Heart left ventricle (tissue), 16 donors: ENCODE results near the gene ZDHHC14. TPM values are rescaled to one million over a fixed set of nuclear protein-coding genes. Genes with fewer than 3 reads are reported as not detected.

Experiments
- ATAC-seq, 4 donors: fragments of 200-7000 bp; cut with Tn5 transposase; one replicate each; pipeline ENCODE4 v1.9.1; 2020 to 2022; ENCODE audit warnings: moderate library complexity in 4 of 4, mild to moderate bottlenecking in 3 of 4, moderate number of reproducible peaks in 1 of 4
- DNase-seq, 5 donors: peaks; one replicate each; pipeline ENCODE4 v3.0.0-alpha.2; 2020
- H3K27ac ChIP-seq, 12 donors: fragments of 200-600 bp; sonication (generic) in 4 of 12; one replicate each; pipeline versions ENCODE4 v1.5.0 to v1.8.0; 2016 to 2022; ENCODE audit warnings: mild to moderate bottlenecking in 2 of 12
- H3K27me3 ChIP-seq, 9 donors: fragments of 200-600 bp; sonication (generic) in 2 of 9; one replicate each; pipeline versions ENCODE4 v1.5.1 to v1.8.0; 2016 to 2022; ENCODE audit warnings: mild to moderate bottlenecking in 3 of 9
- H3K36me3 ChIP-seq, 9 donors: fragments of 200-600 bp; sonication (generic) in 2 of 9; one replicate each; pipeline versions ENCODE4 v1.5.0 to v1.8.0; 2018 to 2022; ENCODE audit warnings: mild to moderate bottlenecking in 2 of 9
- H3K4me1 ChIP-seq, 12 donors: fragments of 200-600 bp; sonication (generic) in 4 of 12; one replicate each; pipeline versions ENCODE4 v1.5.0 to v1.8.0; 2016 to 2022; ENCODE audit warnings: mild to moderate bottlenecking in 3 of 12
- H3K4me3 ChIP-seq, 12 donors: fragments of 200-600 bp; sonication (generic) in 4 of 12; one replicate each; pipeline versions ENCODE4 v1.5.0 to v1.8.0; 2017 to 2022; ENCODE audit warnings: mild to moderate bottlenecking in 9 of 12, moderate library complexity in 4 of 12
- H3K9me3 ChIP-seq, 12 donors: fragments of 200-600 bp; sonication (generic) in 4 of 12; one replicate each; pipeline versions ENCODE4 v1.5.0 to v1.8.0; 2016 to 2022; ENCODE audit warnings: mild to moderate bottlenecking in 1 of 12
- POLR2A ChIP-seq, 2 donors: fragments of 450-650 bp; IDR thresholded peaks; one replicate each; pipeline ENCODE4 v1.6.1; 2017; ENCODE audit warnings: antibody characterized with exemption in 2 of 2, mild to moderate bottlenecking in 2 of 2, moderate library complexity in 2 of 2
- WGBS, 4 donors: extraction: QIAGEN DNeasy Blood & Tissue Kit in 2 of 4; methylation state at CpG; one replicate each; pipeline versions ENCODE4 v1.1.5 to v1.1.7; 2013 to 2018; 5-methylcytosine and 5-hydroxymethylcytosine counted together
- intact Hi-C, 10 donors: fragments of 100-400 bp; cut with DNase I; formaldehyde crosslinking; loops; one replicate each; pipeline versions ENCODE4 v1.11.1 to v1.14.2; 2022
- polyA plus RNA-seq, 2 donors: library from polyadenylated mRNA; stranded (reverse); fragments of 200-250 nt; gene quantifications; one replicate each; pipeline ENCODE4 v1.2.3, GENCODE V29; 2013
- total RNA-seq, 9 donors: library from RNA; depleted of rRNA in 2 of 9; stranded (reverse); fragments of >200 nt in 2 of 9; fragmentation: NEBNext Ultra II Directional in 3 of 9; extraction: Animal tissue kit (Norgen Biotek cat#: 25700) in 3 of 9; gene quantifications; one replicate each; pipeline versions ENCODE4 v1.1.0 to v1.2.4, GENCODE V29; 2016 to 2023
- TF ChIP-seq, protein P1 (sequence below), 12 donors: fragments of 200-600 bp; sonication (generic) in 4 of 12; IDR thresholded peaks; one replicate each; pipeline versions ENCODE4 v1.5.0 to v1.8.0; 2018 to 2022; ENCODE audit warnings: antibody characterized with exemption in 12 of 12, mild to moderate bottlenecking in 5 of 12
- donor health status: ischemic (EF 13 %, LVEDD 7.1; RV severe dilation, severe dysfunction).
- donor health status: healthy with polysubstance abuse.
- donor health status: DM: no; HTN: yes; CAD: no.
- donor health status: DM: no; HTN: no; CAD: no.
- donor health status: ischemic (EF 25% LVEDD 6.9; RV normal size, moderate dysfunction).
- donor health status: ischemic (EF 25% LVEDD 5.7; RV mildly dilated, moderate dysfunction).
- donor health status: healthy.
- donor health status: DM: yes; HTN: yes; CAD: no.
- donor health status: ischemic (EF 35%, LVEDD 5.7; RV mildly dilated, moderate dysfunction).
- donor health status: nonischemic (EF 11% LVEDD 7.7; RV severe dilation, severe dysfunction).
- donor health status: DM: yes; HTN: yes; CAD: no.
- donor health status: PGD.
- donor health status: ischemic (EF 29% LVEDD 5.4; RV normal size, mild dysfunction).
- donor health status: nonischemic (EF 23%, LVEDD 6.1; RV moderate dilation, normal function).

Gene ZDHHC14
- total and polyA plus RNA-seq, 11 donors = 7.0 to 25.8 (median 15.4) TPM

DNA sequence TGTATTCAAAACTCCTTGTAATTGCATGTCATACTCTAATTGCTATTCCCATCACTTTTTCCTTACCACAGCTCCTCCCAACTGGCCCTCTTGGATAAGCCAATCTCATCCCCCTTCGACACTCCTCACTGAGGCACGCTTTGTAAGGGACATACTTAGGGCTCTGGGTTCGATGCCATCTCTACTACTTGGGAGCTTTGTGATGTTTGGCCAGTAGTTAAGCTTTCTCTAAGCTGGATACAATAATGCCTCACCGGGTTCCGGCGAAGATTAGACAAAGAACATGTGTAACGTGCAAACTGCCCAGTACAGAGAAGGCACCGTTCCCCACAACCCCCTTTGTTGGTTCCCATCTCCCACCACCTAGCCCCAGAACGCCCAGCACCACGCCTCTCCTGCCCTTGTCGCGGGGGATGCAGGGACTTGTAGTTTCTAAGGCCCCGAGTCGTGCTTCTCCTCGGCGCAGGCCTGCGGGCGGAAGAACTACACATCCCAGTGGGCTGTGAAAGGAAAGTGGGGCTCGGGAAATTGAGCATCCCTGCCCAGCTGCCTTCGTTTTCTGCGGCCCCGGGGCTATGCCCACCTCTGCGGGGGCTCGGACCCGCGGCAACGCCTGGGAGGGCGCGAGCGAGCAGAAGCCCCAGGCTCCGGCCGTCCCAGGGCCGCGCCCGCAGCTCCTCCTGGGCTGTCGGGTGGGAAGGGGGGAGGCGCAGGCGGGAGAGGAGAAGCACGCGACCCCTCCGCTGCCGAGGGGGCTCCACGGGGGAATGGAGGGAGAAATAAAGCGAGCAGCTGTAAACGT, 1.1 kb upstream of the ZDHHC14 start:
- WGBS, 4 donors = 0 to 1% (median 0%) methylated on average over 35 to 45 of the region's 45 CpGs
- Histone ChIP-seq H3K36me3 (no peaks in the 10 kb centered on the region), H3K4me1 (peaks cover 0 to 31% (median 14%) of the 10 kb centered on the region in 12 donors), H3K27ac (peak overlapping the region; percentile 83 to 99 (median 96)), H3K27me3 (no peaks in the 10 kb centered on the region), H3K9me3 (no peaks in the 10 kb centered on the region), H3K4me3 (peak overlapping the region; percentile 81 to 100 (median 92))
- peak in 1 of 2 donors; percentile 28 for TF ChIP-seq POLR2A (IDR thresholded peaks at IDR 0.05)
- TF ChIP-seq, protein P1, sequence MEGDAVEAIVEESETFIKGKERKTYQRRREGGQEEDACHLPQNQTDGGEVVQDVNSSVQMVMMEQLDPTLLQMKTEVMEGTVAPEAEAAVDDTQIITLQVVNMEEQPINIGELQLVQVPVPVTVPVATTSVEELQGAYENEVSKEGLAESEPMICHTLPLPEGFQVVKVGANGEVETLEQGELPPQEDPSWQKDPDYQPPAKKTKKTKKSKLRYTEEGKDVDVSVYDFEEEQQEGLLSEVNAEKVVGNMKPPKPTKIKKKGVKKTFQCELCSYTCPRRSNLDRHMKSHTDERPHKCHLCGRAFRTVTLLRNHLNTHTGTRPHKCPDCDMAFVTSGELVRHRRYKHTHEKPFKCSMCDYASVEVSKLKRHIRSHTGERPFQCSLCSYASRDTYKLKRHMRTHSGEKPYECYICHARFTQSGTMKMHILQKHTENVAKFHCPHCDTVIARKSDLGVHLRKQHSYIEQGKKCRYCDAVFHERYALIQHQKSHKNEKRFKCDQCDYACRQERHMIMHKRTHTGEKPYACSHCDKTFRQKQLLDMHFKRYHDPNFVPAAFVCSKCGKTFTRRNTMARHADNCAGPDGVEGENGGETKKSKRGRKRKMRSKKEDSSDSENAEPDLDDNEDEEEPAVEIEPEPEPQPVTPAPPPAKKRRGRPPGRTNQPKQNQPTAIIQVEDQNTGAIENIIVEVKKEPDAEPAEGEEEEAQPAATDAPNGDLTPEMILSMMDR (IDR thresholded peaks at IDR 0.05) = no peak
- intact Hi-C loops = loop anchor here (2.0 to 10.0 kb wide), 15 partner anchors 42 to 287 kb away; partner anchors contain the start of gene TMEM242 (in 7 of the 10)
- ATAC-seq = peak; percentile 92 to 94 (median 92)
- DNase-seq = peak; percentile 91 to 94 (median 94)

- Histone ChIP-seq H3K27ac (peak overlapping the region; percentile 83 to 99 (median 96)), H3K4me1 (peaks cover 0 to 31% (median 14%) of the 10 kb centered on the region in 12 donors), H3K27me3 (no peaks in the 10 kb centered on the region), H3K4me3 (peak overlapping the region; percentile 81 to 100 (median 92)), H3K36me3 (no peaks in the 10 kb centered on the region), H3K9me3 (no peaks in the 10 kb centered on the region)
- DNase-seq (no peak), ATAC-seq (no peak)
- intact Hi-C loops = loop anchor here (2.0 to 10.0 kb wide), 14 partner anchors 42 to 287 kb away; partner anchors contain the start of gene TMEM242 (in 7 of the 10)
- TF ChIP-seq, protein P1 (IDR thresholded peaks at IDR 0.05) = no peak
- TF ChIP-seq POLR2A (IDR thresholded peaks at IDR 0.05) = no peak
- WGBS, 4 donors = 0 to 4% (median 1%) methylated on average over 5 to 28 of the region's 28 CpGs
Observed at GRCh38 chr6:157380458-157380778, 572 bp upstream of the ZDHHC14 start.

GRCh38 chr6:157381631-157382621, 936 bp downstream of the ZDHHC14 start:
- WGBS, 4 donors = 1 to 3% (median 1%) methylated on average over 23 to 96 of the region's 96 CpGs
- TF ChIP-seq, protein P1 (IDR thresholded peaks at IDR 0.05) = peak in 5 of 12 donors; percentile 7 to 30 (median 23)
- no peak for TF ChIP-seq POLR2A (IDR thresholded peaks at IDR 0.05)
- Histone ChIP-seq H3K36me3 (no peaks in the 10 kb centered on the region), H3K4me1 (peaks cover 0 to 31% (median 14%) of the 10 kb centered on the region in 12 donors), H3K9me3 (no peaks in the 10 kb centered on the region), H3K27me3 (no peaks in the 10 kb centered on the region), H3K27ac (peak overlapping the region; percentile 83 to 99 (median 96)), H3K4me3 (peak overlapping the region; percentile 81 to 100 (median 92))
- peak; percentile 60 to 78 (median 70) for DNase-seq
- intact Hi-C loops = loop anchor here (2.0 to 10.0 kb wide), 14 partner anchors 40 to 285 kb away; partner anchors contain the start of gene TMEM242 (in 7 of the 10)
- peak in 3 of 4 donors; percentile 21 to 49 (median 48) for ATAC-seq
